RWPE2 (cell line): ENCODE data around the gene PTCD1.

Experiments
- ATAC-seq: fragments of 200-7000 bp; cut with Tn5 transposase; 3 replicates; pipeline ENCODE4 v1.9.1; 2021; ENCODE audit warnings: low read depth
- DNase-seq: peaks from one replicate; pipeline ENCODE4 v3.0.0-alpha.2; 2020; ENCODE audit warnings: low spot score
- H3K27ac ChIP-seq: fragments of 450-650 bp; 2 replicates; pipeline ENCODE4 v1.5.1; 2017; ENCODE audit warnings: mild to moderate bottlenecking; ENCODE audit not compliant: poor library complexity, severe bottlenecking
- H3K27me3 ChIP-seq: fragments of 250-450 bp; sonication (Bioruptor Pico); 2 replicates; pipeline ENCODE4 v1.5.1; 2021; ENCODE audit warnings: mild to moderate bottlenecking, moderate library complexity; ENCODE audit not compliant: insufficient read depth, poor library complexity, severe bottlenecking
- H3K36me3 ChIP-seq: fragments of 250-450 bp; sonication (Bioruptor Pico); 2 replicates; pipeline ENCODE4 v1.5.1; 2020; ENCODE audit warnings: low read depth, mild to moderate bottlenecking, moderate library complexity
- H3K4me1 ChIP-seq: fragments of 250-450 bp; sonication (Bioruptor Pico); 2 replicates; pipeline ENCODE4 v1.5.1; 2021; ENCODE audit warnings: mild to moderate bottlenecking, moderate library complexity; ENCODE audit not compliant: insufficient read depth, poor library complexity, severe bottlenecking
- H3K4me3 ChIP-seq: fragments of 250-450 bp; sonication (Bioruptor Pico); 2 replicates; pipeline ENCODE4 v1.5.1; 2021; ENCODE audit warnings: mild to moderate bottlenecking, moderate library complexity; ENCODE audit not compliant: severe bottlenecking
- H3K9me3 ChIP-seq: fragments of 250-450 bp; sonication (Bioruptor Pico); 2 replicates; pipeline ENCODE4 v1.5.1; 2021; ENCODE audit warnings: mild to moderate bottlenecking, moderate library complexity; ENCODE audit not compliant: severe bottlenecking
- TF ChIP-seq, protein P1 (sequence below): fragments of 450-650 bp; IDR thresholded peaks from one replicate; pipeline ENCODE4 v1.5.1; 2017; ENCODE audit warnings: mild to moderate bottlenecking, moderate library complexity; ENCODE audit not compliant: poor library complexity, severe bottlenecking

PTCD1 gene

GRCh38 chr7:99409806-99410205 lies 28.8 kb downstream of the PTCD1 start:
- Histone ChIP-seq H3K4me1 (peaks cover 6% of the 10 kb centered on the region), H3K27ac (peak overlapping the region; percentile 81), H3K36me3 (peaks cover 67% of the 10 kb centered on the region), H3K9me3 (no peaks in the 10 kb centered on the region), H3K27me3 (no peaks in the 10 kb centered on the region), H3K4me3 (peak overlapping the region; percentile 99)
- no peak for ATAC-seq
- DNase-seq = no peak
- TF ChIP-seq, protein P1, sequence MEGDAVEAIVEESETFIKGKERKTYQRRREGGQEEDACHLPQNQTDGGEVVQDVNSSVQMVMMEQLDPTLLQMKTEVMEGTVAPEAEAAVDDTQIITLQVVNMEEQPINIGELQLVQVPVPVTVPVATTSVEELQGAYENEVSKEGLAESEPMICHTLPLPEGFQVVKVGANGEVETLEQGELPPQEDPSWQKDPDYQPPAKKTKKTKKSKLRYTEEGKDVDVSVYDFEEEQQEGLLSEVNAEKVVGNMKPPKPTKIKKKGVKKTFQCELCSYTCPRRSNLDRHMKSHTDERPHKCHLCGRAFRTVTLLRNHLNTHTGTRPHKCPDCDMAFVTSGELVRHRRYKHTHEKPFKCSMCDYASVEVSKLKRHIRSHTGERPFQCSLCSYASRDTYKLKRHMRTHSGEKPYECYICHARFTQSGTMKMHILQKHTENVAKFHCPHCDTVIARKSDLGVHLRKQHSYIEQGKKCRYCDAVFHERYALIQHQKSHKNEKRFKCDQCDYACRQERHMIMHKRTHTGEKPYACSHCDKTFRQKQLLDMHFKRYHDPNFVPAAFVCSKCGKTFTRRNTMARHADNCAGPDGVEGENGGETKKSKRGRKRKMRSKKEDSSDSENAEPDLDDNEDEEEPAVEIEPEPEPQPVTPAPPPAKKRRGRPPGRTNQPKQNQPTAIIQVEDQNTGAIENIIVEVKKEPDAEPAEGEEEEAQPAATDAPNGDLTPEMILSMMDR = no peak

- H3K4me3 ChIP-seq = peak overlapping the region; percentile 99
- ATAC-seq = peak; percentile 4; the same call in 2 of the 3 replicates
- DNase-seq = no peak
- H3K36me3 ChIP-seq = peaks cover 67% of the 10 kb centered on the region
- TF ChIP-seq, protein P1 = no peak
- H3K27me3 ChIP-seq = no peaks in the 10 kb centered on the region
- no peaks in the 10 kb centered on the region for H3K9me3 ChIP-seq
- H3K27ac ChIP-seq = peak overlapping the region; percentile 81
- peaks cover 6% of the 10 kb centered on the region for H3K4me1 ChIP-seq
Observed at GRCh38 chr7:99409192-99409572, 29.4 kb downstream of the PTCD1 start.

DNA sequence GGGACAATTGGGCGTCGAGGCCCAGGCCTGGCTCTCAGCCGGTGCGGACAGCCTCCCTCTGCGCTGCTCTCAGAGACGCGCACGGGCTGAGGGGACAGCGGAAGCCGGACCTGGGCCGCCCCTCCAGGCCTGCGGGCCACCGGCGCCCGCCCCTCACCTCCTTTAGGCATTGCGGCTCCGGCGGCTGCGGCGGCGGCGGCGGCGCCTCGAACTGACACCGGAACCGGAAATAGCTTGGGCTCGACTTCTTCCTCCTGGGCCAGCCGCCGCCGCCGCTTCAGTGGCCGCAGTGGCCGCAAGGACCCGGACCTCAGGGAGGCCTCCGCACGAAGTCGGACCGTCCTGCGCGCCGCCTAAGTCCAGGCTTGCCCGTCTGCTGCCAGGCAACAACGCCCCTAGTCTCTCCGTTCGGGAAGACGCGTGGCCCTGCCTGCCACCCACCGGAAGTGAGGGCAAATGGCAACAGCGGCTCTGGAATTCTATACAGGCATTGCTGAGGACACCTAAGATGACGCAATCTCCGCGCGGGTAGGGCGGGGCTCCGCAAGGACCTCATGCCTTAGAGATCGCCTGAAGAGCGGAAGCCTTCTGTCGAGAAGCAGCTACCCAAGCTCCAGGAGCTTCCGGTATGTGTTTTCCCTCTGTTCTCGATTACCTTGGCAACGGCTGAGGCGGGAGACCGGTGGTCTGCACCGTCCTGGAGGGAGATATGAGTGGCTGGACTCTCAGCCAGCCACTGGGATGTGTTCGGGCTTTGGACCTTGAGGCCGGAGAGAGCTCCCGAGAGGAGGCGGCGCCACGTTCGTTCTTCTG lies 30.0 kb downstream of the PTCD1 start, which contains the start of the genes BUD31 and PDAP1:
BUD31 (plus strand) TSS at position 591 of the 813 bp plus-strand sequence. CDS start 2,124 bp downstream, outside the sequence.
PDAP1 (minus strand) TSS at position 219 of the 813 bp plus-strand sequence; CDS start at position 170, 49 bp downstream.
- Histone ChIP-seq H3K9me3 (no peaks in the 10 kb centered on the region), H3K27ac (peak within 1 kb of the TSS; percentile 81), H3K4me3 (peak within 1 kb of the TSS; percentile 99), H3K4me1 (peaks cover 6% of the 10 kb centered on the region), H3K27me3 (no peaks in the 10 kb centered on the region), H3K36me3 (peaks cover 65% of the 10 kb centered on the region)
- peak; percentile 78 for ATAC-seq
- TF ChIP-seq, protein P1 = no peak
- DNase-seq = peak; percentile 90

DNA sequence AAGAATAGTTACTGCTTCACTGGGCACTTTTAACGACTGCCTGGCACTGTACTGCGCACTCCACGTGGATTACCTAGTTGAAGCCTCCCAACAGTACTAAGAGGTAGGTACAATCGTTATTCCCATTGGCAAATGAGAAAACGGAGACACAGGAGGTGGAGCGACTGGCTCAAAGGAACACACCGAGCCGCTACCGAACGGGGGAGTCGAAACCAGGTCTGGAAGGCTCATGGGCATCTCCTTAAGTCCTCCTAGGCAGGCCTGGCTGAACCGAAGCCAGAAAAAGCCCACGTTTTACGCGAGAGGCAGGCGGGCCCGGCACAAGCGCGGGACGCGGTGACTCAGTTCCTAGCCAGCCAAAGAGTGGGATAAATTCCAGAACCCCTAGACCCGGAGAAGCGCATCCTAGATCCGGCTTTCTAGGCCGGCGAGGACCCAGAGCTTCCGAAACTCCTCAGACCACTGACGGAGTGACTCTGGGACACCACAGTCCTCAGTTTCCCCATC lies 30.7 kb downstream of the PTCD1 start:
- H3K9me3 ChIP-seq = no peaks in the 10 kb centered on the region
- TF ChIP-seq, protein P1 = no peak
- H3K4me3 ChIP-seq = peak overlapping the region; percentile 99
- DNase-seq (no peak), ATAC-seq (peak; percentile 53)
- H3K27me3 ChIP-seq = no peaks in the 10 kb centered on the region
- H3K36me3 ChIP-seq = peaks cover 65% of the 10 kb centered on the region
- peaks cover 6% of the 10 kb centered on the region for H3K4me1 ChIP-seq
- peak overlapping the region; percentile 81 for H3K27ac ChIP-seq
